ENCODE data around the gene DHRS2. TPM values are rescaled to one million over a fixed set of nuclear protein-coding genes. Genes with fewer than 3 reads are reported as not detected.

Gene DHRS2
- total and polyA plus RNA-seq, 2 of the 13 experiments (the other 11 are each of a cell fraction or from before 2014, with no cell fraction given) = 1,621 to 3,021 TPM

DNA sequence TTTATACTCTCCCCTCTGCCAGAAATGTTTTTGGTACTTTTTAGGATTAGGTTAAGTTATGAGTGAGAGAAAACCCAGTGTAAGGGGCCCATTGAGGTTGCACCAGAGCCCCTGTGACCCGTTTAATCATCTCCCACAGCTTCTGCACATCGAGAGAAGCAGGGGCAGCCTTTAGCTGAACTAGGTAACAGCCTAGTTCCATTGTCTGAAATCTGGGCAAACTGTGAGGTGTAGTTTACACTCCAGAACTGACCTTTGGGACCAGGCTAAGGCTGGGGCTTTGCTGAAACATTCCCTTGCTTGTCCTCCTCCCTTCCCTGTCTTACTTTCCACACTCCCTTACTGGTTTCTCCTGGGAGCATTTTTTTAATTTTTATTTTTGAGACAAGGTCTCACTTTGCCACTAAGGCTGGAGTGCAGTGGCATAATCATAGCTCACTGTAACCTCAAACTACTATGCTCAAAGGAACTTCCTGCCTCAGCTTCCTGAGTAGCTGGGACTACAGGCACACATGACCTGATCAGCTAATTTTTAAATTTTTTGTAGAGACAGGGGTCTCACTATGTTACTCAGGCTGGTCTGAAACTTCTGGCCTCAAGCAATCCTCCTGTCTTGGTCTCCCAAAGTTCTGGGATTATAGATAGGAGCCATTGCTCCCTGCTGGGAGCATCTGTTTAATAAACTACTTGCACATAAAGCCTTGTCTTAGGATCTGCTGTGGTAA lies 25.9 kb upstream of the DHRS2 start (continued):
- TF ChIP-seq, protein P1, sequence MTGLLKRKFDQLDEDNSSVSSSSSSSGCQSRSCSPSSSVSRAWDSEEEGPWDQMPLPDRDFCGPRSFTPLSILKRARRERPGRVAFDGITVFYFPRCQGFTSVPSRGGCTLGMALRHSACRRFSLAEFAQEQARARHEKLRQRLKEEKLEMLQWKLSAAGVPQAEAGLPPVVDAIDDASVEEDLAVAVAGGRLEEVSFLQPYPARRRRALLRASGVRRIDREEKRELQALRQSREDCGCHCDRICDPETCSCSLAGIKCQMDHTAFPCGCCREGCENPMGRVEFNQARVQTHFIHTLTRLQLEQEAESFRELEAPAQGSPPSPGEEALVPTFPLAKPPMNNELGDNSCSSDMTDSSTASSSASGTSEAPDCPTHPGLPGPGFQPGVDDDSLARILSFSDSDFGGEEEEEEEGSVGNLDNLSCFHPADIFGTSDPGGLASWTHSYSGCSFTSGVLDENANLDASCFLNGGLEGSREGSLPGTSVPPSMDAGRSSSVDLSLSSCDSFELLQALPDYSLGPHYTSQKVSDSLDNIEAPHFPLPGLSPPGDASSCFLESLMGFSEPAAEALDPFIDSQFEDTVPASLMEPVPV (CRISPR knock-in tag; IDR thresholded peaks at IDR 0.05) = no peak
- TF ChIP-seq, protein P2, sequence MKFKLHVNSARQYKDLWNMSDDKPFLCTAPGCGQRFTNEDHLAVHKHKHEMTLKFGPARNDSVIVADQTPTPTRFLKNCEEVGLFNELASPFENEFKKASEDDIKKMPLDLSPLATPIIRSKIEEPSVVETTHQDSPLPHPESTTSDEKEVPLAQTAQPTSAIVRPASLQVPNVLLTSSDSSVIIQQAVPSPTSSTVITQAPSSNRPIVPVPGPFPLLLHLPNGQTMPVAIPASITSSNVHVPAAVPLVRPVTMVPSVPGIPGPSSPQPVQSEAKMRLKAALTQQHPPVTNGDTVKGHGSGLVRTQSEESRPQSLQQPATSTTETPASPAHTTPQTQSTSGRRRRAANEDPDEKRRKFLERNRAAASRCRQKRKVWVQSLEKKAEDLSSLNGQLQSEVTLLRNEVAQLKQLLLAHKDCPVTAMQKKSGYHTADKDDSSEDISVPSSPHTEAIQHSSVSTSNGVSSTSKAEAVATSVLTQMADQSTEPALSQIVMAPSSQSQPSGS (CRISPR knock-in tag; IDR thresholded peaks at IDR 0.05) = peak; percentile 44; the same call in 1 of the 2 replicates
- TF ChIP-seq SPEN (CRISPR knock-in tag; IDR thresholded peaks at IDR 0.05; ENCODE audit: low read depth) (peak; percentile 37), ZNF205 (CRISPR knock-in tag; IDR thresholded peaks at IDR 0.05) (0 out of 2 replicates have a peak, but pooled peaks have one; percentile 17), ZNF496 (CRISPR knock-in tag; IDR thresholded peaks at IDR 0.05; ENCODE audit: insufficient replicate concordance) (no peak), PRMT3 (CRISPR knock-in tag; IDR thresholded peaks at IDR 0.05; ENCODE audit: borderline replicate concordance, low read depth) (no peak), ESRRA (CRISPR knock-in tag; IDR thresholded peaks at IDR 0.05; ENCODE audit: low read depth) (peak; percentile 69; the same call in 1 of the 2 replicates), SYNCRIP (IDR thresholded peaks at IDR 0.05; ENCODE audit: insufficient read depth, low read depth, low read length) (no peak), RFX5 (IDR thresholded peaks at IDR 0.05; ENCODE audit: low read depth, low read length) (no peak; the same call in 1 of the 2 replicates), NONO (IDR thresholded peaks at IDR 0.05) (no peak), NONO (CRISPR knock-in tag; conservative IDR thresholded peaks at IDR 0.05) (0 out of 2 replicates have a peak, but pooled peaks have one; percentile 26), KDM6A (CRISPR knock-in tag; IDR thresholded peaks at IDR 0.05; ENCODE audit: low read depth) (peak; percentile 63), SCMH1 (CRISPR knock-in tag; IDR thresholded peaks at IDR 0.05; ENCODE audit: borderline replicate concordance) (no peak)
- TF ChIP-seq, protein P3, sequence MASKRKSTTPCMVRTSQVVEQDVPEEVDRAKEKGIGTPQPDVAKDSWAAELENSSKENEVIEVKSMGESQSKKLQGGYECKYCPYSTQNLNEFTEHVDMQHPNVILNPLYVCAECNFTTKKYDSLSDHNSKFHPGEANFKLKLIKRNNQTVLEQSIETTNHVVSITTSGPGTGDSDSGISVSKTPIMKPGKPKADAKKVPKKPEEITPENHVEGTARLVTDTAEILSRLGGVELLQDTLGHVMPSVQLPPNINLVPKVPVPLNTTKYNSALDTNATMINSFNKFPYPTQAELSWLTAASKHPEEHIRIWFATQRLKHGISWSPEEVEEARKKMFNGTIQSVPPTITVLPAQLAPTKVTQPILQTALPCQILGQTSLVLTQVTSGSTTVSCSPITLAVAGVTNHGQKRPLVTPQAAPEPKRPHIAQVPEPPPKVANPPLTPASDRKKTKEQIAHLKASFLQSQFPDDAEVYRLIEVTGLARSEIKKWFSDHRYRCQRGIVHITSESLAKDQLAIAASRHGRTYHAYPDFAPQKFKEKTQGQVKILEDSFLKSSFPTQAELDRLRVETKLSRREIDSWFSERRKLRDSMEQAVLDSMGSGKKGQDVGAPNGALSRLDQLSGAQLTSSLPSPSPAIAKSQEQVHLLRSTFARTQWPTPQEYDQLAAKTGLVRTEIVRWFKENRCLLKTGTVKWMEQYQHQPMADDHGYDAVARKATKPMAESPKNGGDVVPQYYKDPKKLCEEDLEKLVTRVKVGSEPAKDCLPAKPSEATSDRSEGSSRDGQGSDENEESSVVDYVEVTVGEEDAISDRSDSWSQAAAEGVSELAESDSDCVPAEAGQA (IDR thresholded peaks at IDR 0.05; ENCODE audit: low read depth) = no peak
- TF ChIP-seq, protein P3 (CRISPR knock-in tag; IDR thresholded peaks at IDR 0.05; ENCODE audit: borderline replicate concordance) = 0 out of 2 replicates have a peak, but pooled peaks have one; percentile 14
- TF ChIP-seq, protein P4, sequence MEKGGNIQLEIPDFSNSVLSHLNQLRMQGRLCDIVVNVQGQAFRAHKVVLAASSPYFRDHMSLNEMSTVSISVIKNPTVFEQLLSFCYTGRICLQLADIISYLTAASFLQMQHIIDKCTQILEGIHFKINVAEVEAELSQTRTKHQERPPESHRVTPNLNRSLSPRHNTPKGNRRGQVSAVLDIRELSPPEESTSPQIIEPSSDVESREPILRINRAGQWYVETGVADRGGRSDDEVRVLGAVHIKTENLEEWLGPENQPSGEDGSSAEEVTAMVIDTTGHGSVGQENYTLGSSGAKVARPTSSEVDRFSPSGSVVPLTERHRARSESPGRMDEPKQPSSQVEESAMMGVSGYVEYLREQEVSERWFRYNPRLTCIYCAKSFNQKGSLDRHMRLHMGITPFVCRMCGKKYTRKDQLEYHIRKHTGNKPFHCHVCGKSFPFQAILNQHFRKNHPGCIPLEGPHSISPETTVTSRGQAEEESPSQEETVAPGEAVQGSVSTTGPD (CRISPR knock-in tag; IDR thresholded peaks at IDR 0.05) = no peak
- TF ChIP-seq, protein P5, sequence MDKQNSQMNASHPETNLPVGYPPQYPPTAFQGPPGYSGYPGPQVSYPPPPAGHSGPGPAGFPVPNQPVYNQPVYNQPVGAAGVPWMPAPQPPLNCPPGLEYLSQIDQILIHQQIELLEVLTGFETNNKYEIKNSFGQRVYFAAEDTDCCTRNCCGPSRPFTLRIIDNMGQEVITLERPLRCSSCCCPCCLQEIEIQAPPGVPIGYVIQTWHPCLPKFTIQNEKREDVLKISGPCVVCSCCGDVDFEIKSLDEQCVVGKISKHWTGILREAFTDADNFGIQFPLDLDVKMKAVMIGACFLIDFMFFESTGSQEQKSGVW (CRISPR knock-in tag; IDR thresholded peaks at IDR 0.05; ENCODE audit: borderline replicate concordance) = no peak

Data from HepG2 (cell line).